A549 treated with Hydrocortisone at 1 μM for 4 hours (cell line): ENCODE measurements around the gene OPALIN. TPM values are rescaled to one million over a fixed set of nuclear protein-coding genes. Genes with fewer than 3 reads are reported as not detected.

Experiments
- total RNA-seq: library from RNA; stranded (reverse); fragments of 200-300 nt; extraction: Qiagen RNA extraction; gene quantifications from 5 replicates; pipeline ENCODE4 v1.2.3, GENCODE V29; 2022

OPALIN gene, protein sequence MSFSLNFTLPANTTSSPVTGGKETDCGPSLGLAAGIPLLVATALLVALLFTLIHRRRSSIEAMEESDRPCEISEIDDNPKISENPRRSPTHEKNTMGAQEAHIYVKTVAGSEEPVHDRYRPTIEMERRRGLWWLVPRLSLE
- total RNA-seq, result not detected in 5 replicates

DNA sequence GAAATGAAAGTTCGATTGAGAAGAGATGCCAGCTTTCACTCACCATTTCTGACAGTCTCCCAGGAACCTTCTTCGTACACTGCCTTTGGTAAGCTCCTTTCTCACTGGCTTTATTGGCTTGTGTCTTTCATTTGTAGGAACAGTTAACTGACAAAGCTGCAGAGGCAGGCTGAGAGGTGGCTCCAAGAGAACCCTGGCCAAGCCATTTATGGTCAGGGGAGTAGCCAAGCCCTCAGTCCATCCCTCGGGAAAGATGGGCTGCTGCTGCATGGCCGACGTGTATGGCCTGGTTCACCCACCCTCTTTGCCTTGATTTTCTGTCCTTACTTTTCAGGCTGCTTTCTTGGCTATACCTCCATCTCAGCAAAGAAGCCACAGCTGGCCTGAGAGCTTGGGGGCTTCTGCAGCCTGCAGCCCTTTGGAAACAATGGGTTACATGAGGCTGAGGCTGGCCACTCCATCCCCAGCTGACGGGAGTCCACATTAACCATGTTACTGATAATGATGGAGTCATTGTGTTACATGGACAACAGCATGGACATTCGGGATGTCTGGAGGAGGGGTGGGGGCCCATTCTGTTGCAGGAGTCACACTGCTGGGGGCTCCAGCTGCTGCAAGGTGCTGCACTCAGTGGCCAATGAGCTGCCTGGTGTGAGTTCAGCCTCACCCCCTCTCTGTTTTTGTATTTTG is at the start of gene OPALIN:
OPALIN (minus strand) TSS at position 152 of the 690 bp plus-strand sequence; CDS start at position 46, 106 bp downstream.

DNA sequence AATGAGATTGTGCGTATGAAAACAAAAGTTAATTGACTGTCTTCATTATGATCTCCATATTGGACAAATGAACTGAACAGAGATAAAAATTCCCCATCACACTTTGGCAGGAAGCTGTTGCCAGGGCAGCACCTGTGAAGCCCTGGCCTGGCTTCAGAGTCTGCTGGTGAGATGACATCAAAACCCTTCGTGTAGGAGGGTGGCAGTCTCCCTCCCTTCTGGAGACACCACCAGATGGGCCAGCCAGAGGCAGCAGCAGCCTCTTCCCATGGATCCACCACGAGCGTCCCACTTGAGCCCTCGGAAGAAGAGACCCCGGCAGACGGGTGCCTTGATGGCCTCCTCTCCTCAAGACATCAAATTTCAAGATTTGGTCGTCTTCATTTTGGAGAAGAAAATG is 54.6 kb downstream of the OPALIN start, which contains the start of gene DNTT:
DNTT (plus strand) TSS at position 205 of the 400 bp plus-strand sequence; CDS start at position 269, 64 bp downstream.

Other genes with a start within 250 kb of the OPALIN start
- 6.2 to 8.7 TPM (median 7.1 TPM) in 5 replicates for gene ZNF518A, start 228.7 kb downstream of the OPALIN start, total RNA-seq
- gene BLNK, start 87.4 kb downstream of the OPALIN start, total RNA-seq, result not detected in 5 replicates
- not detected in 5 replicates for gene DNTT, start 54.6 kb downstream of the OPALIN start, total RNA-seq
- gene TLL2, start 154.9 kb upstream of the OPALIN start, total RNA-seq, result 0.11 to 0.16 TPM (median 0.12 TPM) in 5 replicates
- gene TM9SF3, start 228.0 kb upstream of the OPALIN start, total RNA-seq, result 70.1 to 97.9 TPM (median 85.3 TPM) in 5 replicates